Bronchial smooth muscle cell (primary cell): ENCODE results near the gene KIF3A. TPM values are rescaled to one million over a fixed set of nuclear protein-coding genes. Genes with fewer than 3 reads are reported as not detected.

Experiments used
- total RNA-seq: library from RNA; depleted of rRNA; stranded (reverse); fragments of >200 nt; gene quantifications from 2 replicates; pipeline ENCODE4 v1.2.1, GENCODE V29; 2014

KIF3A gene
- 9.6 and 9.9 TPM in 2 replicates for total RNA-seq

DNA sequence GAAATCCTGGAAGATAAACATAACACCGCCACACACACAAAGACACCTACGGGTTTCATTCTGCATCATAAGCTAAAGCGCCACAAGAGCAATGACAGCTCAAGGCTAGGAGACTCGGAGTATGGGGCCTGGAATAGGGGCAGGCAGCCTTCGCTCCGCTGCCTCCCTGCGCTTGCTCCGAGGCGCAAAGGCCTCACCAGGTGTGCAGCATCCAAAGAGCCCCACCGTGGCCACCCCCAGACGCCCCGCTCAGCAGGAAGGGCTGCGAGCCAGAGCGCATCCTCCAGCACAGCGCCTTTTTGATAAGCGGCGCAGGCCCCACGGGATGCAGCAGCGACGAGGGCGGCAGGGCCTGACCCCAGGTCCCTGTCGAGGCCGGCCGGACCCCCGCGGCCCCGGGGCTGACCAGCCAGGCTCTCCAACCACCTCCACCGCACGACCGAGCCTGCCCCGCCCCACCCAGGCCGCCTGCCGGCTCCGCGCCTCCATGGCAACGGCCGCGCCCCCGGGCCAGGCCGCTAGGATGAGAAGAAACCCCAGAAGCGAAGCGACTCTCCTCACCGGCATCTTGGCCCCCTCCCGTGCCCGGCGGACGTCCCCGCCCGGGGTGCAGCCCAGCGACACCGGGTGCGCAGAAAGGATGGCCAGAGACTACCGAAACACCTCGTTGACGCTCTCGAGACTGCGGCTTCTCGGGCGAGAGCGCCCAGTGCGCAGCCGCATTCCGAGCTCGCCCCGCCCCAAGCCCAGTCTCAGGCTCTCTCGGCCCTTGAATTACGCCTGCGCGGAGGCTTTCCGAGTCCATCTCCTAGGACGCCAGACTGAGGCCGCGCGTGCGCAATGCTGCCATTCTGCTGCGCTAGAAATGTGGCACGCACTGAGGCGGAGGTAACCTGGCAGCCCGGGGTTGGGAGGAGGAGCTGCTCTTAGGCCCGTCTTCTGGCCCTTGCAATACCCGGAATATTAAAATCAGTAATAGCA, at the start of gene KIF3A:
TSS of gene KIF3A (minus strand) at position 694 of the 981 bp plus-strand sequence. CDS start at position 567, 127 bp downstream.

DNA sequence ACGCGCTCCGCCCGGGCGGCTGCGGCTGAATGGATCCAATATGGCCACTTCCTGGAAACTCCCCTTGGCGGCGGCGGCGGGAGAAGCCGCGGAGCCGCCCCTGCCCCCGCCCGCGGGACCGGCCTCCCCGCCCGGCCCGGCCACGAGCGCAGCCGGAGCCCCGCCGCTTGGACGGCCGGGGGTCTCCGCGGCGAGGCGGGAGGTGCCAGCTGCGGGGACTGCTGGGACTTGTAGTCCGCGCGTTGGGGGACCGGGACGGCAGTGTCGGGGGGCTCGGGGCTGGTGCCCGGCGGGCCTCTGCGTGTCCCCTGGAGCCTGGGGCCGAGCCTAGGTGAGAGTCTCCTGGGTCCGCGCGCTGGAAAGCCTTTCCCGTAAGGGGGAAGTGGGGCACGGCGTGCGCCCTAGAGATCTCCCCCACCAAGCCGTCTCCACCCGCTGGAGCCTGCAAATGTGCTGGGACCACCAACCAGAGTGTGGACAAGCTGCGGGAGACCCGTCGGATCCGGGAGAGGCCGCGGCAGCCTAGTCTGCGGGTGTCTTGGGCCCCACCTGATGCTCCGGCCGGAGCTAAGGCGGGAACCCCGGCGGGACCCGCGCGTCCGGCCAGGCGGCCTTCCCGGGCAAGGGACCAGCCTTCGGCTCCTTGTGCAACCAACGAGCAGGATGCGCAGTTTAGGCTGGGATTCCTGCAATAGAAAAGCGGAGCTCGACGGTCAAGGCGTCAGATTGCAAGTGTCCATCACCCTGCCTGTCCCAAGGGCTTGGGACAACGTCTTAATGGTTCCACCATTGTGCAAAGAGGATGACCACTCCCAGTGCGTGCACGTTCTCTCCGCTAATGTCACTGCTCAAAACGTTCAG, 40.1 kb upstream of the KIF3A start, which contains the start of gene SEPTIN8:
TSS of gene SEPTIN8 (minus strand) at position 31 of the 861 bp plus-strand sequence. CDS start 102 bp downstream, outside the sequence.

DNA sequence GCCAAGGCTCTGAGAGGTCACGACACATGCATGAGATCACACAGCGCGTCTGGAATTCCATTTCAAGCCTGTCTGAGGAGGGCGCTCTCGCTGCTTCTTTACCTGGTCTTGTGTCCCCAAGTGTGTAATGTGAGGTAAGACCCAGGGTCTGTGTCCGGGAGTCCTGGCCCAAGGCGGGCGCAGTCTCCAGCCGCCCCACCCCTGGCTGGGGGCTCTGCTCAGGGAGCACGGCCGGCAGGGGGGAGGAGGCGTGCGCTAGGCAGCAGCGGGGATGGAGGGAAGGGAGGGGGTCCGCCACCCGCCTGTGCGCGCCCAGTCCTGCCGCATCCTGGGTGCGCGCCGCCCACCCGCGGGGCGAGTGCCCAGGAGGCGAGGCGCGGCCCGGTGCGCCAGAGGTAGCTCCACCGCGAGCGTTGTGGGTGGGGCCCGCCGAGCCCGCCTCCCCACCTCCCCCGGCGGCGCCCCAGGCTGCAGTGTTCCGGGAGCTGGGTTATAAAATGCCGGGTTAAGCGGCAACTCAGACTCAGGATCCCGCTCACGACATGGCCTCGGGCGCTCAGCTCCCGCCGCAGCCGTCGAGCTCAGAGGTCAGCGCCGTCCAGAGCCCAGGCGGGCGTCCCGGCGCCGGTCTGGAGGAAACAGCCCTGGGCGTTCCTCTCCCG, 9.7 kb upstream of the KIF3A start, which contains the start of gene CCNI2:
TSS of gene CCNI2 (plus strand) at position 473 of the 662 bp plus-strand sequence. CDS start at position 543, 70 bp downstream.

DNA sequence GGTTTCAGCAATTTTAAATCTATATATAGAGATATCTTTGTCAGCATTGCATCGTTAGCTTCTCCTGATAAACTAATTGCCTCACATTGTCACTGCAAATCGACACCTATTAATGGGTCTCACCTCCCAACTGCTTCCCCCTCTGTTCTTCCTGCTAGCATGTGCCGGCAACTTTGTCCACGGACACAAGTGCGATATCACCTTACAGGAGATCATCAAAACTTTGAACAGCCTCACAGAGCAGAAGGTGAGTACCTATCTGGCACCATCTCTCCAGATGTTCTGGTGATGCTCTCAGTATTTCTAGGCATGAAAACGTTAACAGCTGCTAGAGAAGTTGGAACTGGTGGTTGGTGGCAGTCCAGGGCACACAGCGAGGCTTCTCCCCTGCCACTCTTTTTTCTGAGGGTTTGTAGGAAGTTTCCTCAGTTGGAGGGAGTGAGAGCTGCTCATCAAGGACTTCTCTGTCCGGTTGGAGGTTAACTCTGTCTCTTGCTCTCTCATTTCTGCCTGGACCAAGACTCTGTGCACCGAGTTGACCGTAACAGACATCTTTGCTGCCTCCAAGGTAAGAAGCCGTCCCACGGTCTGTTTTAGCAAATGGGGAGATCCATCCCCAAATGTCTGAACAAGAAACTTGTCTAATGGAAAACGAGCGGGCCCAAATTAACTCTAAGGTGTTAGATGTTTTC, 63.3 kb downstream of the KIF3A start, which contains the start of gene IL4:
TSS of gene IL4 (plus strand) at position 51 of the 692 bp plus-strand sequence. CDS start at position 113, 62 bp downstream.

DNA sequence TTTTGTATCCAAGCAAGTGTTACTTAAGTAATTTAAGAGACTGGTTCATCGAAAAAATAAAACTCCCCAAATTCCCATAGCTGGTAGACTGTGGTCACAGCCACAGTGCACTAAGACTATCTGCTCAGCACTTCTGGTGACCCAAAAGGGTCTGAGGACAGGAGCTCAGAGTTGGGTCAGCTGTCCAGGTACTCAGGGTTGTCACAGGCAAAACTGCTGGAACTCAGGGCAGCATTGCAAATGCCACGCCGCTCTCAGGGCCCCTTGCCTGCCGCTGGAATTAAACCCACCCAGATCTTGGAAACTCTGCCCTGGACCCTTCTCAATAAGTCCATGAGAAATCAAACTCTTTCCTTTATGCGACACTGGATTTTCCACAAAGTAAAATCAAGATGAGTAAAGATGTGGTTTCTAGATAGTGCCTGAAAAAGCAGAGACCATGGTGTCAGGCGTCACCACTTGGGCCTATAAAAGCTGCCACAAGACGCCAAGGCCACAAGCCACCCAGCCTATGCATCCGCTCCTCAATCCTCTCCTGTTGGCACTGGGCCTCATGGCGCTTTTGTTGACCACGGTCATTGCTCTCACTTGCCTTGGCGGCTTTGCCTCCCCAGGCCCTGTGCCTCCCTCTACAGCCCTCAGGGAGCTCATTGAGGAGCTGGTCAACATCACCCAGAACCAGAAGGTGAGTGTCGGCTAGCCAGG, 79.5 kb downstream of the KIF3A start, which contains the start of gene IL13:
TSS of gene IL13 (plus strand) at position 498 of the 705 bp plus-strand sequence. CDS start at position 512, 14 bp downstream.

Other genes with a start within 250 kb of the KIF3A start
- gene IRF1, start 246.8 kb downstream of the KIF3A start, total RNA-seq, result 11.3 and 21.2 TPM in 2 replicates
- gene IL5, start 194.0 kb downstream of the KIF3A start, total RNA-seq, result not detected in 2 replicates
- 30.4 and 33.7 TPM in 2 replicates for gene RAD50, start 180.6 kb downstream of the KIF3A start, total RNA-seq
- 0.16 TPM in 1 of 2 replicates, not detected in the other for gene IL13, start 79.4 kb downstream of the KIF3A start, total RNA-seq
- gene IL4, start 63.6 kb downstream of the KIF3A start, total RNA-seq, result not detected in 2 replicates
- 0.09 TPM in 1 of 2 replicates, not detected in the other for gene CCNI2, start 9.9 kb upstream of the KIF3A start, total RNA-seq
- gene SEPTIN8, start 39.7 kb upstream of the KIF3A start, total RNA-seq, result 39.7 and 67.2 TPM in 2 replicates
- under 0.01 TPM in 2 replicates for gene SOWAHA, start 75.8 kb upstream of the KIF3A start, total RNA-seq
- 2.7 and 3.5 TPM in 2 replicates for gene SHROOM1, start 93.1 kb upstream of the KIF3A start, total RNA-seq
- under 0.01 and 0.09 TPM in 2 replicates for gene GDF9, start 128.9 kb upstream of the KIF3A start, total RNA-seq
- 150 and 208 TPM in 2 replicates for gene UQCRQ, start 129.1 kb upstream of the KIF3A start, total RNA-seq
- gene LEAP2, start 136.1 kb upstream of the KIF3A start, total RNA-seq, result 0.16 and 0.34 TPM in 2 replicates
- gene AFF4, start 226.1 kb upstream of the KIF3A start, total RNA-seq, result 18.5 and 29.8 TPM in 2 replicates